HCT116 (cell line): Measurements from ENCODE around the gene RGS12.

Source experiments
- ATF3 ChIP-seq: IDR thresholded peaks from 2 replicates; pipeline ENCODE4 v1.6.1; 2012
- CTCF ChIP-seq, 3 experiments: fragments of 200-600 bp in 1 of 3; sonication (generic) in 1 of 3; IDR thresholded peaks in 2 of 3; conservative IDR thresholded peaks in 1 of 3; 2 replicates each; pipeline ENCODE4 v1.5.1; 2012 to 2017; ENCODE audit warnings: low read depth in 2 of 3, low read length in 2 of 3, antibody characterized with exemption in 1 of 3, borderline replicate concordance in 1 of 3, control low read depth in 1 of 3, mild to moderate bottlenecking in 1 of 3, mixed read lengths in 1 of 3, mixed run types in 1 of 3, moderate library complexity in 1 of 3; ENCODE audit not compliant: insufficient read depth in 1 of 3
- FOSL1 ChIP-seq: IDR thresholded peaks from 2 replicates; pipeline ENCODE4 v1.6.1; 2012; ENCODE audit warnings: low read depth
- MAX ChIP-seq: IDR thresholded peaks from 2 replicates; pipeline ENCODE4 v1.6.1; 2012
- POLR2A ChIP-seq: IDR thresholded peaks from 2 replicates; pipeline ENCODE4 v1.7.0; 2011; ENCODE audit warnings: borderline replicate concordance; ENCODE audit not compliant: insufficient read depth, insufficient read length; ENCODE audit errors: extremely low read depth
- POLR2AphosphoS5 ChIP-seq: IDR thresholded peaks from 2 replicates; pipeline ENCODE4 v1.6.1; 2011; ENCODE audit warnings: mild to moderate bottlenecking, low read depth, low read length, moderate library complexity
- REST ChIP-seq: IDR thresholded peaks from 2 replicates; pipeline ENCODE4 v1.6.1; 2012; ENCODE audit warnings: low read depth
- TCF7L2 ChIP-seq: IDR thresholded peaks from 2 replicates; pipeline ENCODE4 v1.7.0; 2011; ENCODE audit warnings: borderline replicate concordance, inconsistent platforms; ENCODE audit not compliant: insufficient read depth, insufficient read length; ENCODE audit errors: extremely low read depth
- YY1 ChIP-seq: IDR thresholded peaks from 2 replicates; pipeline ENCODE4 v1.6.1; 2011; ENCODE audit warnings: low read length, low read depth, moderate library complexity, mild to moderate bottlenecking; ENCODE audit not compliant: insufficient replicate concordance; ENCODE audit errors: extremely low read depth
- ZFX ChIP-seq: fragments of 450-650 bp; IDR thresholded peaks from 2 replicates; pipeline ENCODE4 v1.6.1; 2017

GRCh38 chr4:3290476-3290875 is 2.3 kb upstream of the RGS12 start:
- no peak for TF ChIP-seq FOSL1
- TF ChIP-seq CTCF (IDR thresholded peaks at IDR 0.05 in 2 of 3, conservative IDR thresholded peaks at IDR 0.05 in 1 of 3; ENCODE audit: borderline replicate concordance in 1 of 3, insufficient read depth in 1 of 3, low read depth in 2 of 3, low read length in 2 of 3) = no peak
- TF ChIP-seq POLR2A = no peak
- no peak for TF ChIP-seq POLR2AphosphoS5
- TF ChIP-seq MAX = no peak
- no peak for TF ChIP-seq YY1
- no peak for TF ChIP-seq ATF3
- TF ChIP-seq ZFX = no peak
- TF ChIP-seq TCF7L2 = no peak
- no peak for TF ChIP-seq REST
